ENCODE data around the gene ZC3H18. TPM values are rescaled to one million over a fixed set of nuclear protein-coding genes. Genes with fewer than 3 reads are reported as not detected.

The ZC3H18 gene
- total RNA-seq, 2 experiments from 2014 or later: 83.4 to 88.7 TPM

GRCh38 chr16:88528902-88529318 is 41.3 kb upstream of the ZC3H18 start:
- DNase-seq: no peak
- no peak for ATAC-seq (ENCODE audit: low read depth)
- POLR2A ChIA-PET: no interaction called here
- no peaks in the 10 kb centered on the region for H3K9me3 Mint-ChIP-seq
- H3K4me3 Mint-ChIP-seq: no peak overlapping the region
- H3K4me1 Mint-ChIP-seq: peaks cover 2% of the 10 kb centered on the region
- H3K27me3 Mint-ChIP-seq: no peaks in the 10 kb centered on the region
- no peaks in the 10 kb centered on the region for H3K36me3 Mint-ChIP-seq
- no peak overlapping the region for H3K27ac Mint-ChIP-seq

GRCh38 chr16:88529596-88529995 is 40.6 kb upstream of the ZC3H18 start:
- DNase-seq: no peak
- H3K27ac Mint-ChIP-seq: no peak overlapping the region
- no peaks in the 10 kb centered on the region for H3K36me3 Mint-ChIP-seq
- H3K4me3 Mint-ChIP-seq: no peak overlapping the region
- POLR2A ChIA-PET: no interaction called here
- H3K9me3 Mint-ChIP-seq: no peaks in the 10 kb centered on the region
- H3K27me3 Mint-ChIP-seq: no peaks in the 10 kb centered on the region
- peaks cover 2% of the 10 kb centered on the region for H3K4me1 Mint-ChIP-seq
- no peak for ATAC-seq (ENCODE audit: low read depth)

GRCh38 chr16:88530051-88530857 is 39.9 kb upstream of the ZC3H18 start:
- Mint-ChIP-seq H3K4me3 (no peak overlapping the region), H3K27ac (no peak overlapping the region)
- no peak for ATAC-seq (ENCODE audit: low read depth)

GRCh38 chr16:88530858-88531203 is 39.4 kb upstream of the ZC3H18 start:
- Mint-ChIP-seq H3K9me3 (no peaks in the 10 kb centered on the region), H3K4me1 (peaks cover 3% of the 10 kb centered on the region), H3K27me3 (no peaks in the 10 kb centered on the region), H3K4me3 (no peak overlapping the region), H3K27ac (no peak overlapping the region), H3K36me3 (peaks cover under 1% of the 10 kb centered on the region)
- DNase-seq (no peak), ATAC-seq (ENCODE audit: low read depth) (no peak)
- POLR2A ChIA-PET: no interaction called here

More at GRCh38 chr16:88530051-88530857, 39.9 kb upstream of the ZC3H18 start:
- Mint-ChIP-seq H3K4me1 (peaks cover 2% of the 10 kb centered on the region), H3K9me3 (no peaks in the 10 kb centered on the region), H3K36me3 (no peaks in the 10 kb centered on the region), H3K27me3 (no peaks in the 10 kb centered on the region)
- POLR2A ChIA-PET: no interaction called here
- DNase-seq: no peak

- Mint-ChIP-seq H3K9me3 (no peaks in the 10 kb centered on the region), H3K27me3 (no peaks in the 10 kb centered on the region), H3K4me1 (peaks cover 5% of the 10 kb centered on the region), H3K27ac (no peak overlapping the region), H3K4me3 (no peak overlapping the region), H3K36me3 (peaks cover 2% of the 10 kb centered on the region)
- ATAC-seq (ENCODE audit: low read depth) (no peak), DNase-seq (no peak)
- POLR2A ChIA-PET: no interaction called here
These were observed 38.9 kb upstream of the ZC3H18 start for GRCh38 chr16:88531346-88531745.

- Mint-ChIP-seq H3K27me3 (no peaks in the 10 kb centered on the region), H3K36me3 (peaks cover 2% of the 10 kb centered on the region), H3K4me3 (no peak overlapping the region), H3K27ac (no peak overlapping the region), H3K4me1 (peaks cover 5% of the 10 kb centered on the region), H3K9me3 (no peaks in the 10 kb centered on the region)
- DNase-seq: no peak
- POLR2A ChIA-PET: interaction anchor here (0.6 kb wide), 1 partner anchor 27 kb away, joined by 3 read pairs; no protein-coding TSS in a partner anchor
- no peak for ATAC-seq (ENCODE audit: low read depth)
These were observed 38.2 kb upstream of the ZC3H18 start for GRCh38 chr16:88531931-88532433.

GRCh38 chr16:88532434-88533241 is 37.6 kb upstream of the ZC3H18 start:
- no peak for DNase-seq
- H3K4me3 Mint-ChIP-seq: no peak overlapping the region
- peaks cover 5% of the 10 kb centered on the region for H3K4me1 Mint-ChIP-seq
- POLR2A ChIA-PET: interaction anchor here (0.6 kb wide), 1 partner anchor 26 kb away, joined by 3 read pairs; no protein-coding TSS in a partner anchor
- H3K9me3 Mint-ChIP-seq: no peaks in the 10 kb centered on the region
- peaks cover 2% of the 10 kb centered on the region for H3K36me3 Mint-ChIP-seq
- no peak for ATAC-seq (ENCODE audit: low read depth)
- no peaks in the 10 kb centered on the region for H3K27me3 Mint-ChIP-seq
- H3K27ac Mint-ChIP-seq: no peak overlapping the region

- no peak for DNase-seq
- peaks cover 2% of the 10 kb centered on the region for H3K36me3 Mint-ChIP-seq
- no peaks in the 10 kb centered on the region for H3K27me3 Mint-ChIP-seq
These were observed 36.8 kb upstream of the ZC3H18 start for GRCh38 chr16:88533381-88533917.

GRCh38 chr16:88533932-88534637 is 36.1 kb upstream of the ZC3H18 start:
- Mint-ChIP-seq H3K27me3 (no peaks in the 10 kb centered on the region), H3K36me3 (peaks cover 2% of the 10 kb centered on the region), H3K27ac (no peak overlapping the region), H3K4me1 (peaks cover 5% of the 10 kb centered on the region), H3K4me3 (no peak overlapping the region), H3K9me3 (no peaks in the 10 kb centered on the region)
- POLR2A ChIA-PET: no interaction called here
- peak; percentile 80 for ATAC-seq (ENCODE audit: low read depth)
- DNase-seq: peak; percentile 91

More at GRCh38 chr16:88533381-88533917, 36.8 kb upstream of the ZC3H18 start:
- H3K27ac Mint-ChIP-seq: no peak overlapping the region
- H3K9me3 Mint-ChIP-seq: no peaks in the 10 kb centered on the region
- no peak for ATAC-seq (ENCODE audit: low read depth)
- POLR2A ChIA-PET: no interaction called here
- H3K4me3 Mint-ChIP-seq: no peak overlapping the region
- peaks cover 5% of the 10 kb centered on the region for H3K4me1 Mint-ChIP-seq

GRCh38 chr16:88534638-88535190 is 35.5 kb upstream of the ZC3H18 start:
- peak overlapping the region; percentile 77 for H3K27ac Mint-ChIP-seq
- H3K36me3 Mint-ChIP-seq: peaks cover 2% of the 10 kb centered on the region
- POLR2A ChIA-PET: no interaction called here
- H3K9me3 Mint-ChIP-seq: no peaks in the 10 kb centered on the region
- peak; percentile 14 for ATAC-seq (ENCODE audit: low read depth)
- DNase-seq: no peak
- H3K4me1 Mint-ChIP-seq: peaks cover 3% of the 10 kb centered on the region
- no peaks in the 10 kb centered on the region for H3K27me3 Mint-ChIP-seq
- H3K4me3 Mint-ChIP-seq: peak overlapping the region; percentile 77

- peak overlapping the region; percentile 75 for H3K27ac Mint-ChIP-seq
- DNase-seq: no peak
- ATAC-seq (ENCODE audit: low read depth): no peak
- H3K9me3 Mint-ChIP-seq: no peaks in the 10 kb centered on the region
- H3K27me3 Mint-ChIP-seq: peaks cover 2% of the 10 kb centered on the region
- POLR2A ChIA-PET: interaction anchor here (0.9 kb wide), 1 partner anchor 35 kb away, joined by 3 read pairs; the partner anchor contains the start of gene ZC3H18
- H3K4me3 Mint-ChIP-seq: peak overlapping the region; percentile 77
- peaks cover 3% of the 10 kb centered on the region for H3K4me1 Mint-ChIP-seq
- H3K36me3 Mint-ChIP-seq: peaks cover 2% of the 10 kb centered on the region
These were observed 34.9 kb upstream of the ZC3H18 start for GRCh38 chr16:88535191-88535856.

GRCh38 chr16:88535857-88536222 is 34.4 kb upstream of the ZC3H18 start:
- ATAC-seq (ENCODE audit: low read depth) (no peak), DNase-seq (no peak)
- Mint-ChIP-seq H3K9me3 (no peaks in the 10 kb centered on the region), H3K4me1 (peaks cover 3% of the 10 kb centered on the region), H3K27me3 (peaks cover 2% of the 10 kb centered on the region), H3K36me3 (peaks cover 2% of the 10 kb centered on the region), H3K4me3 (peak overlapping the region; percentile 77), H3K27ac (peak overlapping the region; percentile 75)
- POLR2A ChIA-PET: interaction anchor here (0.9 kb wide), 1 partner anchor 35 kb away, joined by 3 read pairs; the partner anchor contains the start of gene ZC3H18

All from activated naive CD8-positive, alpha-beta T cell treated with anti-CD3 and anti-CD28 coated beads, Interleukin-2, amount 10 ng/mL, durations not matched to agents 7 days and 5 days (primary cell).